OCI-LY7 (cell line): ENCODE results near the gene DLGAP4. TPM values are rescaled to one million over a fixed set of nuclear protein-coding genes. Genes with fewer than 3 reads are reported as not detected.

Experiments used
- BruUV-seq: library from RNA; stranded (reverse); fragments of 400-500 nt; replicated peaks from 2 replicates; lab custom pipeline; 2021; lab: Mats Ljungman, UMichigan
- CTCF ChIA-PET: fragments of 300-600 bp; sonication (Branson Sonifier 250); formaldehyde crosslinking; loops from one replicate; lab custom pipeline; 2022; ENCODE audit warnings: antibody characterized with exemption; ENCODE audit not compliant: unreplicated experiment; lab: Charles Lee
- POLR2A ChIA-PET: fragments of 300-600 bp; sonication (Branson Sonifier 250); formaldehyde crosslinking; loops from one replicate; lab custom pipeline; 2022; ENCODE audit warnings: antibody characterized with exemption; lab: Charles Lee
- DNase-seq: peaks from one replicate; pipeline ENCODE4 v3.0.0-alpha.2; 2015; ENCODE audit warnings: low spot score
- H2AFZ ChIP-seq: fragments of 200-600 bp; sonication (generic), shearing (Covaris generic); 2 replicates; pipeline ENCODE4 v1.6.1; 2014; ENCODE audit warnings: mild to moderate bottlenecking, antibody characterized with exemption, low read length, moderate library complexity
- H3K27ac ChIP-seq: fragments of 200-600 bp; sonication (generic); 2 replicates; pipeline ENCODE4 v1.5.1; 2014; ENCODE audit warnings: mixed run types, low read depth, mild to moderate bottlenecking, moderate library complexity, low read length, inconsistent platforms; ENCODE audit not compliant: poor library complexity, severe bottlenecking
- H3K36me3 ChIP-seq: fragments of 200-600 bp; sonication (generic); 2 replicates; pipeline ENCODE4 v1.6.1; 2014; ENCODE audit warnings: mild to moderate bottlenecking, antibody characterized with exemption, low read length, moderate library complexity, mixed read lengths; ENCODE audit not compliant: insufficient read depth
- H3K4me1 ChIP-seq: fragments of 200-600 bp; sonication (generic); 2 replicates; pipeline ENCODE4 v1.5.1; 2014; ENCODE audit warnings: mild to moderate bottlenecking, low read length; ENCODE audit not compliant: insufficient read depth, poor library complexity, severe bottlenecking
- H3K4me2 ChIP-seq: fragments of 200-600 bp; sonication (generic); 2 replicates; pipeline ENCODE4 v1.6.1; 2014; ENCODE audit warnings: mild to moderate bottlenecking, low read length
- H3K4me3 ChIP-seq: fragments of 200-600 bp; sonication (generic); 2 replicates; pipeline ENCODE4 v1.5.1; 2014; ENCODE audit warnings: mild to moderate bottlenecking, low read depth, low read length; ENCODE audit not compliant: poor library complexity, severe bottlenecking
- H3K79me2 ChIP-seq: fragments of 200-600 bp; sonication (generic); 2 replicates; pipeline ENCODE4 v1.6.1; 2016; ENCODE audit warnings: low read depth, mild to moderate bottlenecking, low read length, moderate library complexity, mixed read lengths; ENCODE audit not compliant: insufficient read depth
- H3K9me2 ChIP-seq: fragments of 200-600 bp; sonication (generic); 2 replicates; pipeline ENCODE4 v1.6.1; 2016; ENCODE audit warnings: mild to moderate bottlenecking, low read length, mixed read lengths; ENCODE audit not compliant: insufficient read depth
- H3K9me3 ChIP-seq: fragments of 200-600 bp; sonication (generic); 2 replicates; pipeline ENCODE4 v1.6.1; 2014; ENCODE audit warnings: mild to moderate bottlenecking, mixed run types, low read length, mixed read lengths
- H4K20me1 ChIP-seq: fragments of 200-600 bp; sonication (generic); 2 replicates; pipeline ENCODE4 v1.6.1; 2014; ENCODE audit warnings: mild to moderate bottlenecking, antibody characterized with exemption, low read length, moderate library complexity, mixed read lengths; ENCODE audit not compliant: insufficient read depth
- EZH2phosphoT487 ChIP-seq: fragments of 200-600 bp; sonication (generic); IDR thresholded peaks from 2 replicates; pipeline ENCODE4 v1.6.1; 2018; ENCODE audit warnings: low read depth, borderline replicate concordance, mild to moderate bottlenecking, mixed run types, antibody characterized with exemption, low read length, moderate library complexity, mixed read lengths
- intact Hi-C: fragments of 100-400 bp; cut with micrococcal nuclease; formaldehyde crosslinking; loops from one replicate; pipeline ENCODE4 v1.10.0; 2022; ENCODE audit not compliant: unreplicated experiment
- total RNA-seq, 2 experiments: library from RNA; depleted of rRNA in 1 of 2; stranded (reverse); fragments of >200 nt in 1 of 2; shearing (Covaris generic) in 1 of 2; gene quantifications; 2 replicates each; pipeline ENCODE4 v1.2.3, GENCODE V29; 2014 to 2022
- TF ChIP-seq, protein P1 (sequence below): fragments of 200-600 bp; sonication (generic); conservative IDR thresholded peaks from 2 replicates; pipeline ENCODE4 v1.5.1; 2014; ENCODE audit warnings: mild to moderate bottlenecking, antibody characterized with exemption, low read length, moderate library complexity, mixed read lengths

The DLGAP4 gene
- total RNA-seq, 2 experiments from 2014 or later, result 7.7 to 41.6 TPM

GRCh38 chr20:36301359-36302119 is 4.6 kb upstream of the DLGAP4 start:
- Histone ChIP-seq H3K4me2 (no peak overlapping the region), H2AFZ (no peak overlapping the region), H3K4me3 (no peak overlapping the region), H3K36me3 (no peaks in the 10 kb centered on the region), H3K9me2 (no peaks in the 10 kb centered on the region), H3K79me2 (no peaks in the 10 kb centered on the region), H3K27ac (no peak overlapping the region), H3K9me3 (no peaks in the 10 kb centered on the region), H3K4me1 (no peaks in the 10 kb centered on the region), H4K20me1 (no peaks in the 10 kb centered on the region)
- ChIA-PET CTCF (no interaction called here), POLR2A (no interaction called here)
- no TSS peak for BruUV-seq
- DNase-seq, result no peak
- no peak for TF ChIP-seq EZH2phosphoT487
- TF ChIP-seq, protein P1, sequence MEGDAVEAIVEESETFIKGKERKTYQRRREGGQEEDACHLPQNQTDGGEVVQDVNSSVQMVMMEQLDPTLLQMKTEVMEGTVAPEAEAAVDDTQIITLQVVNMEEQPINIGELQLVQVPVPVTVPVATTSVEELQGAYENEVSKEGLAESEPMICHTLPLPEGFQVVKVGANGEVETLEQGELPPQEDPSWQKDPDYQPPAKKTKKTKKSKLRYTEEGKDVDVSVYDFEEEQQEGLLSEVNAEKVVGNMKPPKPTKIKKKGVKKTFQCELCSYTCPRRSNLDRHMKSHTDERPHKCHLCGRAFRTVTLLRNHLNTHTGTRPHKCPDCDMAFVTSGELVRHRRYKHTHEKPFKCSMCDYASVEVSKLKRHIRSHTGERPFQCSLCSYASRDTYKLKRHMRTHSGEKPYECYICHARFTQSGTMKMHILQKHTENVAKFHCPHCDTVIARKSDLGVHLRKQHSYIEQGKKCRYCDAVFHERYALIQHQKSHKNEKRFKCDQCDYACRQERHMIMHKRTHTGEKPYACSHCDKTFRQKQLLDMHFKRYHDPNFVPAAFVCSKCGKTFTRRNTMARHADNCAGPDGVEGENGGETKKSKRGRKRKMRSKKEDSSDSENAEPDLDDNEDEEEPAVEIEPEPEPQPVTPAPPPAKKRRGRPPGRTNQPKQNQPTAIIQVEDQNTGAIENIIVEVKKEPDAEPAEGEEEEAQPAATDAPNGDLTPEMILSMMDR, result no peak
- intact Hi-C loops, result no loop called here

- H3K4me1 ChIP-seq, result no peaks in the 10 kb centered on the region
- CTCF ChIA-PET, result no interaction called here
- H3K9me2 ChIP-seq, result no peaks in the 10 kb centered on the region
- H3K27ac ChIP-seq, result no peak overlapping the region
- no peaks in the 10 kb centered on the region for H3K79me2 ChIP-seq
- no peak overlapping the region for H3K4me3 ChIP-seq
- no TSS peak for BruUV-seq
- TF ChIP-seq EZH2phosphoT487, result no peak
- TF ChIP-seq, protein P1, result no peak
- H2AFZ ChIP-seq, result no peak overlapping the region
- intact Hi-C loops, result no loop called here
- no peak overlapping the region for H3K4me2 ChIP-seq
- no peak for DNase-seq
- no peaks in the 10 kb centered on the region for H3K36me3 ChIP-seq
- no peaks in the 10 kb centered on the region for H3K9me3 ChIP-seq
- POLR2A ChIA-PET, result interaction anchor here (0.7 kb wide), 1 partner anchor 169 kb away, joined by 4 read pairs; no protein-coding TSS in a partner anchor
- H4K20me1 ChIP-seq, result no peaks in the 10 kb centered on the region
Observed at GRCh38 chr20:36303020-36303595, 3.0 kb upstream of the DLGAP4 start.

- intact Hi-C loops, result no loop called here
- TF ChIP-seq, protein P1, result no peak
- TF ChIP-seq EZH2phosphoT487, result no peak
Observed at GRCh38 chr20:36303831-36304230, 2.3 kb upstream of the DLGAP4 start.

More at GRCh38 chr20:36303831-36304230, 2.3 kb upstream of the DLGAP4 start:
- no peaks in the 10 kb centered on the region for H3K36me3 ChIP-seq
- no peak overlapping the region for H2AFZ ChIP-seq
- no peaks in the 10 kb centered on the region for H3K79me2 ChIP-seq
- ChIA-PET CTCF (no interaction called here), POLR2A (interaction anchor here (0.7 kb wide), 1 partner anchor 169 kb away, joined by 4 read pairs; no protein-coding TSS in a partner anchor)
- H4K20me1 ChIP-seq, result no peaks in the 10 kb centered on the region
- H3K27ac ChIP-seq, result no peak overlapping the region
- no peaks in the 10 kb centered on the region for H3K4me1 ChIP-seq
- H3K4me3 ChIP-seq, result no peak overlapping the region
- BruUV-seq, result no TSS peak
- H3K4me2 ChIP-seq, result no peak overlapping the region
- H3K9me2 ChIP-seq, result no peaks in the 10 kb centered on the region
- no peak for DNase-seq
- no peaks in the 10 kb centered on the region for H3K9me3 ChIP-seq
